GM19468 (cell line): ENCODE measurements around the gene SMIM24.
"Not testable (repeated sequence)": the region's sequence is repeated elsewhere in the genome, so short reads cannot be mapped to it uniquely, and the experiment has no call there.

ENCODE experiments used
- ATAC-seq: cut with Tn5 transposase; IDR thresholded peaks from one replicate; pipeline ENCODE4 v1.9.1; 2021; ENCODE audit warnings: mild to moderate bottlenecking, moderate library complexity, moderate number of reproducible peaks; ENCODE audit not compliant: unreplicated experiment; ENCODE audit errors: extremely low read depth

Gene SMIM24

GRCh38 chr19:3480383-3481091 is at the start of gene SMIM24:
Gene SMIM24, minus strand, starts transcription at chr19:3480525. Its CDS starts 62 bp downstream, at chr19:3480463.
- ATAC-seq, result no peak

GRCh38 chr19:3529299-3529698 is 49.0 kb upstream of the SMIM24 start:
- ATAC-seq, result not testable (repeated sequence)

GRCh38 chr19:3528539-3529211 is 48.4 kb upstream of the SMIM24 start:
- ATAC-seq, result no peak

GRCh38 chr19:3528080-3528479 is 47.8 kb upstream of the SMIM24 start:
- ATAC-seq, result no peak

DNA sequence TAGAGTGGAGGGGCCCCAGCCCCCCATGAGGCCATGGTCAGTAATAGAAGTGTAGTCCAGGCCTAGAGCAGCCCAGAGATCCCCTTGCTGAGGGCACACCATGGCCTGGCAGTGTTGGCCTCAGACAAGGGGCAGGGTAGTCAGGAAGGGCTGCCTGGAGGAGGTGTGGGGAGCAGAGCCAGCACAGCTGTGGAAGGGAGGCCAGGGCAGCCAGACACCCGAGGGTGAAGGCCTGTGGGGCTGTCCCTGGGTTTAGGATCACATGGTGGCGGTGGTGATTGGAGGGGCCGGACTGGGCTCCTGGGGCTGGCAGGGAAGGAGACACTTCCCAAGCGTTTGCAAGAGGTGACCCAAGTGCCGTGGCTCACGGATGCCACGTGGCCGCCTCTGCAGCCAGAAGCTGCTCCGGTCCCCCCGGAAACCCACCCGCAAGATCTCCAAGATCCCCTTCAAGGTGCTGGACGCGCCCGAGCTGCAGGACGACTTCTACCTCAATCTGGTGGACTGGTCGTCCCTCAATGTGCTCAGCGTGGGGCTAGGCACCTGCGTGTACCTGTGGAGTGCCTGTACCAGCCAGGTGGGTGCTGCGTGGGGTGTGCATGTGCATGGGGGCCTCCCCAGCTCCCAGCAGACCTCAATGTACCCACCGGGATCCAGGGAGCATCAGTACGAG is 47.0 kb upstream of the SMIM24 start:
- ATAC-seq, result no peak

GRCh38 chr19:3526507-3527237 is 46.3 kb upstream of the SMIM24 start:
- ATAC-seq, result no peak

GRCh38 chr19:3524904-3525451 is 44.7 kb upstream of the SMIM24 start:
- no peak for ATAC-seq

- ATAC-seq, result no peak
Measured at GRCh38 chr19:3524078-3524842, 43.9 kb upstream of the SMIM24 start.

GRCh38 chr19:3523361-3524077 is 43.2 kb upstream of the SMIM24 start:
- ATAC-seq, result no peak

GRCh38 chr19:3522421-3523360 is 42.4 kb upstream of the SMIM24 start:
- ATAC-seq, result no peak

- no peak for ATAC-seq
Measured at GRCh38 chr19:3521104-3521445, 40.8 kb upstream of the SMIM24 start.

DNA sequence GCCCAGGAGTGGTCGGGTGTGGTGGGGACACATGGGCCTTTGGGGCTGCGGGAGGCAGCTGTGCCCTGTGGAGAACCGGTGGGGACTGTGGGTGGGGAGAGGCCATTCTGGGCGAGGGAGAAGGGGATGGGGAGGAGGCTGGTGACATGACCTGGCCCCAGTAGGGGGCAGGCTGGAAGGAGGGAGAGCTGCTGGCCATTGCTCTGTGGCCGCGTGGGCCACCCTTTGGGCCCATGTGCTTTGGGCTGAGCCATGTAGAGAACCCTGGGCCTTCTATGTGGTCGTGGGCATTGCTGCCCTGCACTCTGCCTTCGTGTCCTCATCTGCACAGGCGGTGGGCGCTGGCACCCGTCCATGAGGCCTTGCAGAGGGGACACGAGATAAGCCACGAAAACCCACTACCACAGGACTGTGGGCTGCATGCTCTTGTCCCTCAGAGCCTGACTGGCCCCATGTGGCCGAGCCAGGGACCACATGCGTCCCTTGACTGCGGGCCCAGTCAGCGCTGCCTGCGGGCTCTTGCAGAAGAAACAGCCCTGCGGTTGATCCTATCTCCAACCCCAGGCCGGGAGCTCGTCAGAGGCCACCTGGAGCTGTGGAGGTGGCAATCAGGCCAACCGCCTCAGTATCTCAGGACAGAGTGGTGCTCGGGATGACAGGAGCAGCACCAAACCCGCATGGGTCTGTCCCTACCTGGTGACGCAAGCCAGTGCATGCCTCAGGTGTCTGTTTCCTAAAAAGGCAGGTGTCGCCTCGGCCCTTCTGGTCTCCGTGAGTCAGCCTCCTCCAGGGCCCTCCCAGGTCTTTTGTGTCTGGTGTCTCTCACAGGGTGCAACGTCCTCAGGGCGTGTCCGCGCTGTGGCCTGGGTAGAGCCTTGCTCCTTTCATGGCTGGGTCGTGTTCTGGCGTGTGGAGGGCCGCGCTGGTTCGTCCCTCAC is 40.1 kb upstream of the SMIM24 start:
- ATAC-seq, result no peak

GRCh38 chr19:3519126-3519525 is 38.8 kb upstream of the SMIM24 start:
- ATAC-seq, result no peak

DNA sequence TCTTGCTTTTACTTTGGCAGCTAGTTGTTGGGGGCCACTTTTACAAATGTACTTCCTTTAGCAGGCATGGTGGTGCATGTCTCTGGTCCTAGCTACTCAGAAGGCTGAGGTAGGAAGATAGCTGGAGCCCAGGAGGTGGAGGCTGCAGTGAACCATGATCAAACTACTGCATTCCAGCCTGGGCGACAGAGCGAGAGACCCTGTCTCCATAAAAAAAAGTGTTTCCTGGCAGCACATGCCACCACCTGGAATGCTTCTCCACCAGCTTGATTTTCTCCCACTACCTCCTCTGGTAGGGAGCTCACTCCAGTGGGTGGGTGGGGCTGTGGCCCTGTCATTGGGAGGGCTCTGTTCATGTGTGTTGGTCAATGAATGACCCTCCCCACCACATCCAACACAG is 38.3 kb upstream of the SMIM24 start:
- no peak for ATAC-seq

GRCh38 chr19:3518255-3518654 is 37.9 kb upstream of the SMIM24 start:
- no peak for ATAC-seq

- ATAC-seq, result no peak
Measured at GRCh38 chr19:3517638-3518037, 37.3 kb upstream of the SMIM24 start.

DNA sequence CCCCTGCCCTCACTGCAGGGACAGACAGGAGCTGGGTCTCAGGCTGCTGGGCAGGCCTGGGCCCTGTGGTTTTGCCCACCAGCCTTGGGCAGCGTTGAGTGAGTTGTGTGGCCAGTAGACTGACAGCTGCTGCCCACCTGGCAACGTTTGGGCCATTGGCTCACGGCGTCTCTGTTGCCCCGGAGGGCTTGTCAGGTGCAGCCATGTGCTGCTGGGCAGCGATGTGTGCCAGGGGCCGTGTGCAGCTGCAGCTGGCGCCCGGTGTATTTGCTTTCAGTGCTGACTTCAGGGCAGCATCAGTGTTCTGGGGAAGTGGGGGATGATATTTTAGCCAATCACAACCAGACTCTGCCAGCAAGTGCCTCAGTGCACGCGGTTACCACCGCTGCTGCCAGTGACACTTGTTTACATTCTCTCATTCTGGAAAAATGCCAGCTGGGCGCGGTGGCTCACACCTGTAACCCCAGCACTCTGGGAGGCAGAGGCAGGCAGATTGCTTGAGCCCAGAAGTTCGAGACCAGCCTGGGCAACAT is 36.4 kb upstream of the SMIM24 start:
- ATAC-seq, result no peak
